Stimulated activated CD8-positive, alpha-beta memory T cell treated with anti-CD3 and anti-CD28 coated beads, Interleukin-7, amount 100 ng/mL, for 24 hours (primary cell): ENCODE results near the gene OTUD7B.
"Not testable (repeated sequence)": the region's sequence is repeated elsewhere in the genome, so short reads cannot be mapped to it uniquely, and the experiment has no call there.

Experiments
- DNase-seq: peaks from one replicate; pipeline ENCODE4 v3.0.0-alpha.2; 2020; ENCODE audit warnings: low read depth

The OTUD7B gene

GRCh38 chr1:150002217-150002616 is 8.3 kb downstream of the OTUD7B start:
- no peak for DNase-seq

- no peak for DNase-seq
Measured at GRCh38 chr1:150001415-150001814, 9.1 kb downstream of the OTUD7B start.

DNA sequence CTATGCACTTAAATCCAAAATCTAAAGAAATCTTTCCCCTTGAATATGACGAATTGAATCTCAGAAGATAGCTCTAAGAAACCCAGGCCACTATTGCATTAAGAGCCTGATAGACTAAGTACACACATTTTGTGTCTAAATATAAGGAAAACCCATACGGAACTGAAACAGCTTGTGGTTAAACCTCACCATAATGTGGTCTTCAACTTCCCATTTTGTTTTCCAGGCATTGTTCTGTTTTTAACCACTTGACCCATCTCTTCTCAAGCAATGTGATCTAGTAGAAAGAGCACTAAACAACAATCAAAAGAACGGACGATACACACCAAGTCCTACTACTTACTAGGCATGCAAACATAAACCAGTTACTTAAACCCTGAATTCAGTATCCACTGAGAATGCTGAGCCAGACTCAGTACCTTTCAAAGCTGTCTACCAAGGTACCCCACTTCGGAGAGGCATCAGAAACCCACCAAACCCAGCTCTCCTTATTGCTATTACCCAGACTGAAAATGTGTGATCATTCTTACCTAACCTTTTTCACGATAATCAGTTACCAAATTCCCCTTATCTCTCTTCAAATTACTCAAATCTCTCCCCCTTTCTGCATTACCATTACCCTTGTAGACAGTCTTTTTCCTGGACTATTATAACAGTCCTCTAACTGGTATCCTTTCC is 12.8 kb downstream of the OTUD7B start:
- no peak for DNase-seq

GRCh38 chr1:149995927-149996326 is 14.6 kb downstream of the OTUD7B start:
- no peak for DNase-seq

DNA sequence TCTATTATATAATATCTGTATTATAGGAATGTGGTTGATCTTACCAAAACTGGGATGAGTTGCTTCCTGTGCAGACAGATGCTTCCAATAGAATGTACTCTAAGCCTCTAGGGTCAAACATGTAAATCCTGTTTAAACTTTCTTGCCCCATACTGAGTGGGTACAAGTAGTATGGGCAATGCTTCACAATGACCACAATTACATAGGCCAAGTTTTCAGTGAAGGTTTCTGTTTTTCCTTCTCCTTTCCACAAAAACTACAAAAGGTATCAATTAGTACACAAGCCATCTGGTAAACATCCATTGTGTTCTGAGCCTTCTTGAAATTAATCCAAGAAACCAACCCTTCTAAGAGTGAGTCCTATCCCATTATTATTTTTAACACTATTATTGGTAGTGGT is 16.8 kb downstream of the OTUD7B start:
- no peak for DNase-seq

DNA sequence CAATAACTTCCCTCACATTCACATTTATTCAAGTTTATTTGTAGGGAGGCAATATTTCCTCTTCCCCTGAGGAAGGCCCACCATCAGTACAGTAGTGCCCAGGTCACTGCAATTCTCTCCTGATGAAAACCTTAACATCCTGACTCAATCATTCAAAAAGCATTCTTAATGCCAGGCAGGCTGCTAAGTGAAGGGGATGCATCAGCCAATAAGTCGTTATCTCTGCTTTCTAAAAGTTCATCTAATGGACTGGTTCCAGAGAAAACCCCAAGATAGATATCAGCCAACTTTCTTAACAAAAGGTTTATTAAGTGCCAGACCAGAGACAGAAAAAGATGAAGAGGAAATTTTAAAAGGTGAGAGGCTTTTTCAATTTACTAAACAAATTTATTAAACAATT is 17.3 kb downstream of the OTUD7B start:
- no peak for DNase-seq

DNA sequence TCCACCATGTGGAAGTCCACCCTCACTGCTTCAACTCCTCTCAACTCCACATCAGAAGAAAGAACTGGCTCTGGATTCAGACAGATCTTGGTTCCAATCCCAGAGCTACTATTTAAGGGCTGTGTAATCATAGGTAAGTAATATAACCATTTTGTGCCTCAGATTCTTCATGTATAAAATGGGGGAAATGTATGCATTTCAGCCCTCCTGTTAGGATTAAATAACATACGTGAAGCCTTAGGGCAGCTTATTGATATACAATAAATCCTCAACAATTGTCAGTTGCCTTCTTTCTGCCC is 23.3 kb downstream of the OTUD7B start:
- no peak for DNase-seq

DNA sequence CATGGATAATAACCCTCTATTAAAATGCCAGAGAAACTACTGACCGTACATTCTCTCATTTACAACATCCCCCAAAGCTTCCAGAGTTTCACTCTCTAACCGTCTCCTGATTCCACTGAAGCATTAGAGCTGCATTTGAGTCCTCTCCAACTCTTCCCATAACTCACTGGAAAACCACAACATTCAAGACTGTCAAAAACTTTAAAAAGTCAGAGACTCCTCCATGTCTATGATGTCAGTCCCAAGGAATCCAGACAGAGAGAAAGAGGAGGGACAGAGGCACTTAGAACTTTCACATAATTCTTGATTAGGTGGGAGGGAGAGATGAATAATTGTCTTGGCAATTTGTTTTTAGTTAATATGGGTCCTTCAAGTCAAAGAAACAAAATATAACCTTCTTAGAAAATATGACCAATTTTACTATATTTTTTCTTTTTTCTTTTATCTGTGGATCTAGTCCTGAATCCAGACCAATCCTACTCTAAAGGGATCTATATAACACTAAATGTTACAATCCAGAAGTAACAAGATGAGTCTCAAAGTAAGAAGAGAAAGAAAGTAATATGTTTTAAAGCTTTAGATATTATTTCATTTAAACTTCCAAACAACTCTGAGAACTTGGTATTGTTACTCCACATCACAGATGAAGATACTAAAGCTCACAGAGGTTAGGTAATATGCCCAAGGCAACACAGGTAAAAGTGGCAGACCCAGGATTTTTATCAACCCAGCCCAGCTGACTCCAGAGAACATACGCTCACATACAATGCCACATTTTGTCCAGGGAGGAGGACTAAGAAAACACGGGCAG is 23.8 kb downstream of the OTUD7B start:
- DNase-seq, result no peak

- DNase-seq, result no peak
Measured at GRCh38 chr1:149979972-149980540, 30.5 kb downstream of the OTUD7B start.

GRCh38 chr1:149979245-149979971 is 31.1 kb downstream of the OTUD7B start:
- no peak for DNase-seq

- no peak for DNase-seq
Measured at GRCh38 chr1:149978547-149979023, 31.9 kb downstream of the OTUD7B start.

DNA sequence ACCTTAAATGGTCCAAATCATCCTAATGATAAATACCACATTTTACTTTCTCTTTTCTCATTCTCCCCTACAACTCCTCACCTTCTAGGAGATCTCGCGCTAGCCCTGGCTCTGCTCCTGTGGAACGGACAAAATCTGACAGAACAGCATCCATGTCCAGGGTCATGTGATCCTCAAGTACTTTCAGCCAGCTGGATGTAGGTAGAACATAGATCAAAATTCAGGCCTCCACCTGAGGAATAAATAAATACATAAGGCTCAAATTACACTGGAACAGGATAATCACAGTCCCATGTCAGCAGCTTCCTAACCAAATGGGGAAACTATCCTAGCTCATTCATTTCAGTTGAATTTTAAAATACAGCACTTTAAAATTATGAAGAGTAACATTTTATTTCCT is 33.2 kb downstream of the OTUD7B start:
- no peak for DNase-seq

DNA sequence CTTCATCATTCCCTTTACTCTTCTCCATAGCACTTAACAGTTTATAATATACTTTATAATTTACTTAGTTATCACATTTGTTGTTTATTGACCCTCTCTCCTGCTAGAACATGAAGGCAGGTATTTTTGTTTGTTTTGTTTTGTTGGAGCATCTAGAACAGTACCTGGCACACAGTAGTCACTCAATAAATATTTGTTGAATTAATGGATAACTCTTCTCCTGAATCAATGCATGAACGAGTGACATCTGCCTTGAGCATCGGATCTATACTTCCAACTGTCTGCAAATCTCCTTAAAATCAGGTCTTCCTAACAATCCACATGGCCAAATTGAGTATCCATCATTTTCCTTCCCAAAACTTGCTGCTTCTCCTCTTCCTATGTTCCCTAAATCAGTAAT is 38.0 kb downstream of the OTUD7B start:
- DNase-seq, result no peak

DNA sequence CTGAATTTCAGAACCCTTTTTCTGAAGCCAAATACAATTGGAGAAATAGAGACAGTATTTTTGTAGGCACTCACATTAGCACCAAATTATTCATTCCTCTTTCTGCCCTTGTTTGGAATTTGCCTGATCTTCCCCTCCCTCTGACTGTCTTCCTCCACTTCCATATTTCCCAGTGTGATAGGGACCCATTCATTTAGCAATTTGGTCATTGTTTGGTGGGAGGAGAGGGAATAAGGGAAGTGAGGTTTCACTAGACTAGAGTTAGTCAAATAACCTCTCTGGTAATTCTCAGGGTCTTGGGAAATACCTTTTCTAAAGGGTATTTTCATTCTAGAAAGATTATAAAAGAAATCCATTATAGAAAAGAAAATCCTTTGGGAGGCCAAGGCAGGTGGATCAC is 42.9 kb downstream of the OTUD7B start:
- DNase-seq, result no peak

- no peak for DNase-seq
Measured at GRCh38 chr1:149967041-149967440, 43.5 kb downstream of the OTUD7B start.

DNA sequence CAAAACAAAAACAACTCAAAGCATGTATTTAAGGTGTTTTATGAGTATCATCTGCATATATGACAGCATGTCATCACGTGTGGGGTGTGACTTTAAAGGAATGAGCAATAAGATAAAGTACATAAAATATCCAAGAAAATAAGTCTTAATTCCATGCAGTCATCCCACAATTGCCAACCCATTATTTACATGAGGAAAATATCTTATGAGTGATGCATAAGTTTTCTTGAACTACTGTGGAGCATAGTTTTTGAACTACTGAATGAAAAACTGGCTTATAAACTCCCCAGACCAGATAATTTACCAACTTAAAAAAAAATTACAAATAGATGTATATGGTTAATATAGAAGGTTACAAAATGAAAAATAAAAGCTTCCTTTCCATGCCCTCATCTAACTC is 44.1 kb downstream of the OTUD7B start:
- no peak for DNase-seq

- no peak for DNase-seq
Measured at GRCh38 chr1:149965440-149965839, 45.1 kb downstream of the OTUD7B start.

DNA sequence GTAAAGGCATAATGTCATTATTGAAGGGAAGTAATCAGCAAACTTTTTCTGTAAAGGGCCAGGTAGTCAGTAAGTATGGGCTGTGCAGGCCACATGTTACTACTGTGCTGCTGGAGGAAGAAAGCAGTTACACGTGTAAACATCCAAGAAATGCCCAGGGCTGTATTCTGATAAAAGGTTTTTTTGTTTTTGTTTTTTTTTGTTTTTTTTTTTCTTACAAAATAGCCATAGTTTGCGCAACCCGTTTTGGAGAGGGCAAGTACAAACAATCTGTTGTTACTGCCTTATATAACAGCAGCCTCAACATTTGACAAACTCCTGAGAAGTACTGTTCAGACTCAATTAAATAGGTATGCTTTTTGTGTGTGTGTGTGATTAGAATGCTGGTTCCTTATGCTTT is 47.2 kb downstream of the OTUD7B start:
- no peak for DNase-seq

- DNase-seq, result no peak
Measured at GRCh38 chr1:149962736-149963135, 47.8 kb downstream of the OTUD7B start.

- no peak for DNase-seq
Measured at GRCh38 chr1:149962039-149962647, 48.4 kb downstream of the OTUD7B start.

GRCh38 chr1:149957548-149957947 is 53.0 kb downstream of the OTUD7B start:
- not testable (repeated sequence) for DNase-seq

DNA sequence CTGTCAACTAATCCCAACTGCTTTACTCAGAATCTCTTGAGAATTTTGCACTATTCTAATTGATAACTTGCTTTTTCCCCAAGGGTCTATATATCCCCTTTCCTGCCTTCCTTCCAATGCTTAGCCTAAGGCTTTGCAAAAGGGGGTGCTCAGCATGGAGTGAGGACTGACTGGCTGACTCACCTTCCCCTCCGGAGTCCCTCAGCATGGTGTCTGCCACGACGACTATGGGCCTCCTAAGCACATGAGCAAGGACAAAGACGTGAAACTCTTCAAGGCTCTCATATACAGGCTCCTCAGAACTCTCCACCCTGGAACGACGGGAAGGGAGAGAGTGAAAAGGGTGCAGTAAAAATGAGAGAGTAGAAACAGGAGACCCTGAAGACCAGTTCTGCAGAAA is 60.6 kb downstream of the OTUD7B start:
- DNase-seq, result no peak
